ENCODE data around the gene CCDC85B. TPM values are rescaled to one million over a fixed set of nuclear protein-coding genes. Genes with fewer than 3 reads are reported as not detected.
A peak's percentile ranks its signal among the peaks of the same experiment; 100 is the strongest.

CCDC85B gene
- total RNA-seq, 1 donor from 2014 or later = 20.5 TPM

DNA sequence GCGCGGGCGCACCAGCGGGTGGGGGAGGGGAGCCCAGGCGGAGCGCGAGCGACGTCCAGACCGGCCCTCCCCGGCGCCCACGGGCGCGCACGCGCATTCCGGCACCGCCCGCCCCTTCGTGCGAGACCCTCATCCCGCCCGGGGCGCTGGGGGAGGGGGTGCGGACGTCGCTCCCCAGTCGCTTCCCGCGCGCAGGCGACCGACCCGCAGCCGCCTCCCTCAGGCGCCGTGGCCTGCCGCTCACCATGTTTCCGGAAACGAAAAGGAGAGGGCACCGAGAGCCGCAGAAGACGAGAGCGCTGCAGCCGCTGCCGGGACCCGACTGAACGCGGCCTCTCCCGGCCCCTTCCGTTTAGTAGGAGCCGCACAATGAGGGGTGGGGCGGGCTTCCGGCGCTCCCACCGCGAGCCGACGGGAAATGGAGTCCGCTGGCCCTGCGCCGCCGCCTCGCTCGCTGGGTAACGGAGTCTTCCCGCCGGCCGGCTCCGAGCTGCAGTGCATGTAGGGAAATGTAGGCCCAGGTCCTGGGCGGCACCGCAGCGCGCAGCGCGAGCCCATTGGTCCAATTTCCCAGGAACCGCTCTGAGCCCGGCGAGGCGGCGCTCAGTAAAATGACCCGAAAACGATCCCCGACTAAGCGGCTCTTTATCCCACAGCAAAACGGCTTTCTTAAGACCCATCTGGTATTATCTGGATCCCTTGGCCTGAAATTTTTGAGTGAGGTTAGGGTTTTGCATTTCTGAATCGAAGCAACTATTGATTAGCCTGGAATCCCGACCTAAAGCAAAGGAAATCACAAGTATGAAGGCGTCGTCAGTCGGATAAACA is 32.4 kb upstream of the CCDC85B start, which contains the start of gene CFL1:
TSS of gene CFL1 (minus strand) at position 328 of the 828 bp plus-strand sequence. CDS start at position 247, 81 bp downstream.
- DNase-seq (ENCODE audit: low spot score) = peak; percentile 98

DNA sequence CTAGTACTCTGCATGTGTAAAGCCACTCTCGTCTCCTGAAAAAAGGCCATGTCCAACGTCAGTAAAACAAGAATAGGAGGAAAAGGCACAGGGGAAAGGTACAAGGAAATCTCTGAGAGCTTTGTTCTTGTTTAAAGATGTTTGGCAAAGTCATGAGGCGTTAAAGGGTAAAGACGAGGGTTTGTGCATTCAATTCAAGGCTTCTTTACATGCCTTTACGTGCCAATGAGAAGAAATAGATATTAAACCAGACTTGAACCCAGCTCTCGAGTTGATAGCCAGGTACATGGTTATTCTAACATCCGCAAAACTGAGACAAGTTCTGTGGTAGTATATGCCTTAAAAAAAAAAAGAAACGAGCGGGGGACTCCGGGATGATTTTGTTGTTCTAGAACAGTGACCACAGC is 31.8 kb upstream of the CCDC85B start:
- no peak for DNase-seq (ENCODE audit: low spot score)

DNA sequence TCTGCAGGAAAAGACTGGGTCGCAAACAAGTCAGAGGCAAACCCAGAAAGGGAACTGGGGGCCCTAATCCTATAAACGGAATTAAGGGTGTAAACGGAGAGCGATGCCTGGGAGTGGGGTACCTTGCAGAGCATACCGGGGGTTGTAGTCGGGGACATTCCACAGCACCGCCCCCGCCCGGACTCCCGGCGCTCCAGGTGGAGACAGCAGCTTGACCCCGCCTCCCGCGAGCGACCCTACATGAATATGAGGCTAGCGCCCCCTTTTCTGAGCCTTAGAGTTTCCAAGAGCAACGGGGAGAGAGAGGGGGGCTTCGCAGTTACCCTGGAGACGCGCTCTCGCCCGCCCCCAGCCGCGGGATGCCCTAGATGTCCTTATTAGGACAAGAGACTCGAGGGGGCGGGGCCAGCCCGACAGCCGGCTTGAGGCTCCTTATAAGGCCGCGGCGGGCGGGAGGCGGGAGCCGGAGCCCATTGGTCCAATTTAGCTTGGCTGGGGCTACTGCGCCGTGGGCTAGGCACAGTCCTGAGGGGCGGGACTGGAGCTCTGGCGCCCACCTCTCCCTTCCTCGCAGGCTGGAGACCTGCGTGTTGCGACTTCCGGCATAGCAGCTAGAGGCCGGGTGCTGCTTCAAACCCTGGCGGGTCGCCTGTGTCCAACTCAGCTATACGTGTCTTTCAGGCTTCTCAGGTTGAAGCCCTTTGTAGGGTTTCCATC is 31.2 kb upstream of the CCDC85B start:
- DNase-seq (ENCODE audit: low spot score) = peak; percentile 99

DNA sequence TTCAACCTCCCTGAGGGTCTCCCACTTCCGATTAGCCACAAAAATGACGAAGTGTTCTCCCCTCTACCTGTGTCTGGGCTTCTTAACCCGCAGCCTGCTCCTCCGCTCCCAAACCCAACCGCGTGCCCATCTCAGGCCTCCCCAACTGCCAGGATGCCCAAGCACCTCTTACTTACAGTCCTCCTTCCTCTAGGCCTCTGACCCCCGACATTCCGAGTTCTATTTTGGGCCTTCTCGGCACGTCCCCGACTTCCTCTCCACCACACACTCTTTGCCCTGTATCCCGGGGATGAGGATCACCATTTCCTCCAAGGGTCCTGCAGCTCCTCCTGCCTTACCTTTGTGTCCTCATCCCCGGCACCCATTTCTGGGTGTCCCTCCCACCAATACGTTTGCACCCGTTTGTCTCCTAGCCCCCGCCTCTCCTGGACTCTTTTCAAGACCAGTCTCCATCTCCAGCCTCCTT is 30.6 kb upstream of the CCDC85B start:
- DNase-seq (ENCODE audit: low spot score) = no peak

DNA sequence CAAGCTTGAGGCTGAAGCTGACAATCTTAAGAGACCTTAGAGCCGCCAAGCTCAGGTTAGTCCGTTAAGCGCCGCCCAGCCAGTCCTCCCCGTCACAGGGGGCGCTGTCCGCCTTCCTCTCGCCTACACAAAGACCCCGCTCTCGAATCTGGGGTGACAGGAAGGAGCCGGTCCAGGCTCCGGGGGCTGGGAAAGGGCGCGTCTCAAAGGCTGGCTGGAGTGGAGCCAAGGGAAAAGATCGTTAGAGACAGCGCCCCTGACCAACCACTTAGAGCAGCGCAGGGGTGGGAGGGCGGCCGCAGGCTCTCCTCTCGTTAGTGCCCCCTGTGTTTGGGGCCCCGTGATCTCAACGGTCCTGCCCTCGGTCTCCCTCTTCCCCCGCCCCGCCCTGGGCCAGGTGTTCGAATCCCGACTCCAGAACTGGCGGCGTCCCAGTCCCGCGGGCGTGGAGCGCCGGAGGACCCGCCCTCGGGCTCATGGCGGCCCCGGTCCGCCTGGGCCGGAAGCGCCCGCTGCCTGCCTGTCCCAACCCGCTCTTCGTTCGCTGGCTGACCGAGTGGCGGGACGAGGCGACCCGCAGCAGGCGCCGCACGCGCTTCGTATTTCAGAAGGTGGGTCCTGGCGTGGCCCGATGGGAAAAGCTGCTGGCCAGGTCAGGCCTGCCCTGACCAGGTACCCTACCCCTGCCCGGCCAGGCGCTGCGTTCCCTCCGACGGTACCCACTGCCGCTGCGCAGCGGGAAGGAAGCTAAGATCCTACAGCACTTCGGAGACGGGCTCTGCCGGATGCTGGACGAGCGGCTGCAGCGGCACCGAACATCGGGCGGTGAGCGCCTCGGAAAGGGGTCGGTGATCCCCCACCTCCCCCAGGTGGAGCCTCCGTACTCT is 30.0 kb upstream of the CCDC85B start, which contains the start of gene MUS81:
TSS of gene MUS81 (plus strand) at position 156 of the 887 bp plus-strand sequence. CDS start at position 477, 321 bp downstream.
- DNase-seq (ENCODE audit: low spot score) = peak; percentile 99

DNA sequence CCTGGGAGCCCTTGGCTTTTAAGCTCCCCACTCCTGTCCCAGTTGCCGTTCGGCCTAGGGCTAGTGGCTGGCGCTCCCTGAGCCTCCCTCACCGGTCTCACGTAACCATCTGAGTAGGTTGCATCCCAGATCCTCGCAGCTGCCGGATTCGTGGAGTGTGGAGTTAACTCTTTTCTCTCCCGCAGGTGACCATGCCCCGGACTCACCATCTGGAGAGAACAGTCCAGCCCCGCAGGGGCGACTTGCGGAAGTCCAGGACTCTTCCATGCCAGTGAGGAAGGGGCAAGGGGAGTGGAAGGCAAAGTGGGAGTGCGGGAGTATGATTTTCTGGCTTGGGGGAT is 29.3 kb upstream of the CCDC85B start:
- no peak for DNase-seq (ENCODE audit: low spot score)

DNA sequence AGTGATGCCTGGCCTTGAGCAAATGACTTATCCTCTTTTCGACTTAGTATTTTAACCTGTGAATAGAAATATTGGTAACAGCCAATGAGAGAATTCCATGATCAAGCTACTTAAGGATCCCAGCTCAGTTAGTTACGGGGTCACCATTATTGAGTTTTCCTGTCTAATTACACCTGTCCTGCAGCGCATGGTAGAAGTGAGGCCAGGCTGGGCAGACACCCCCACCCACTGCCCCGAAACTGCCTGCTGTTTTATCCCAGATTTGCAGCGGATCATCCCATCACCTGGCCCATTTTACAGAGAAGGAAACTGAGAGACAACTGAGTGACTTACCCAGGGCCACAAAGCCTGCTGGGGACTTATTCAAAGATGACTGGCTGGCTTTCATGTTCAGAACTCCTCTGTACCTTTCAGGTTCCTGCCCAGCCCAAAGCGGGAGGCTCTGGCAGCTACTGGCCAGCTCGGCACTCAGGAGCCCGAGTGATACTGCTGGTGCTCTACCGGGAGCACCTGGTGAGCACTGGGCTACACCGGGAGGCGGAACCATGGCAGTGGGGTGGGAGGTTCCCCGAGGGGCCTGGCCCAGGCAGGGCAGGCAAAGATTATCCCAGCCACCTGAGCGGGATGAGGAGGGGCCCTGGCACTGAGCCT is 28.8 kb upstream of the CCDC85B start:
- DNase-seq (ENCODE audit: low spot score) = no peak

DNA sequence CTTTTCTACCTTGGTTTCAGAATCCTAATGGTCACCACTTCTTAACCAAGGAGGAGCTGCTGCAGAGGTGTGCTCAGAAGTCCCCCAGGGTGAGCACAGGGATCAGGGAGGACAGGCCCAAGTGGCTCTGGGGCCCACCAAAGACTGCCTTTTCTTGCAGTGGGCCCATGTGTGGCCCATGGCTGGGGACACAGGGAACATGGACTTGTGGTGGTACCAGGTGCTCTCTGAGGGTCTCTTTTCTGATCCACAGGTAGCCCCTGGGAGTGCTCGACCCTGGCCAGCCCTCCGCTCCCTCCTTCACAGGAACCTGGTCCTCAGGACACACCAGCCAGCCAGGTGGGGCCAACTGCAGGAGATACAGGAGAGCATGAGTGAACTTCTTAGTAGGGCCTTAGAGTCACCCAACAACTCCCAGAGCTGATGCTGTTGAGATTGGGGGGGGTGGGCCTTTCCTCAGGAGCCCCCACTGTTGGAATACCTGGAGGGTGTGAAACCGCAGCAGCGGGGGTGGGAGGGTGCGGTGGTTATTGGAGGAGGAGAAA is 28.2 kb upstream of the CCDC85B start:
- no peak for DNase-seq (ENCODE audit: low spot score)

DNA sequence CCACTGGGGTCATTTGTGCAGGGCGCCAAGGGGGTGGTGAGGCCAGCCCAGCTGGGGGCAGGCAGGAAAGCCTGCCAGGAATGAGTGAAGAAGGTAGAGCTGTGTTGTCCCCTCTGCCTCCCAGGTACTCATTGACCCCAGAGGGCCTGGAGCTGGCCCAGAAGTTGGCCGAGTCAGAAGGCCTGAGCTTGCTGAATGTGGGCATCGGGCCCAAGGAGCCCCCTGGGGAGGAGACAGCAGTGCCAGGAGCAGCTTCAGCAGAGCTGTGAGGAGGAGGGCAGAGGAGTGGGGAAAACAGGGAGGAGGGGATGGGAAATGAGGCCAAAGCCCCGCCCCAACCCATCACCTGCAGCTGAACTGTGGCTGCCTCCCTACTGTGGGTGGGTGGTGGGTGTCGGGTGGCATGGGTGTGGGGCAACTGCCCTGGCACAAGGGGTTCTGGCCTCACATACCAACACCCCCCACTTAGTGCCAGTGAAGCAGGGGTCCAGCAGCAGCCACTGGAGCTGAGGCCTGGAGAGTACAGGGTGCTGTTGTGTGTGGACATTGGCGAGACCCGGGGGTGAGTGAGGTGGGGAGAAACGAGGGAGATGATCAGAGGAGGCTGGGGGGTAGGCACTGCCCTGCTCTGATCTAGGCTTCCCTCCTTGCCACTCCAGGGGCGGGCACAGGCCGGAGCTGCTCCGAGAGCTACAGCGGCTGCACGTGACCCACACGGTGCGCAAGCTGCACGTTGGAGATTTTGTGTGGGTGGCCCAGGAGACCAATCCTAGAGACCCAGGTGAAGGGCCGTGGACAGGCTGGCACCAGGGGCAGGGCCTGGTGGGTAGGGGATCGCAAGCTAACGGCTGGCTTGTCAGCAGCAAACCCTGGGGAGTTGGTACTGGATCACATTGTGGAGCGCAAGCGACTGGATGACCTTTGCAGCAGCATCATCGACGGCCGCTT is 27.3 kb upstream of the CCDC85B start:
- no peak for DNase-seq (ENCODE audit: low spot score)

DNA sequence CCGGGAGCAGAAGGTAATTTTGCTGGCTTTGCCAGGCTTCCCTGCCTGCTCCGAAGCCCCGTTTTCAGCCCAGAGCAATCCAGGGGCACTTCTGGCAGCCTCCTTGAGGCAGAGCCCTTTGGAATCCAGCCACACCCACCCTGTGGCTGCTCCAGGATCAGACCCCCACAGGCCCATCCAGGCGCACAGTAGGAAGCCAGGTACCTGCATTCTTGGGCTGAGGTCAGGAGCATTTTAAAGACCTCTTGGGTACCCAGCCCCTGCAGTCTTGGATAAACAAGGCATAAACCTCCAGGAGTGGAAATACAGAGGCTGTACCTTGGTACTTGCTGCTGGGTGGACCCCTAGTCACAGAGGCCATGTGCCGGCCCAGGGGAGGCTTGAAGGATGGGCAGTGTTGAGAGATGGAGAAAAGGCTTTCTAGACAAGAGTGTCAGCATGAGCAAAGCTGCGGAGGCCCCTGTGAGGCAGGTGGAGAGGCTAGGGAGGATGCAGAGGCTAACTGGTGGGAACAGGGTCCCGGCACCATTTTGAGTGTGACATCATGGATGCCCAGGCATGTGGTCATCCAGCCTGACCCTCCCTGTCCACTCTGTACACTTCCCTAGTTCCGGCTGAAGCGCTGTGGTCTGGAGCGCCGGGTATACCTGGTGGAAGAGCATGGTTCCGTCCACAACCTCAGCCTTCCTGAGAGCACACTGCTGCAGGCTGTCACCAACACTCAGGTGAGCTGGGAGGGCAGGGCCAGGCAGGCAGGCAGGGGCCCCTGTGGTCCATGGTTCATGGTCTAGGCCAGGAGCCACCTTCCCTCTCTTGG is 26.4 kb upstream of the CCDC85B start:
- no peak for DNase-seq (ENCODE audit: low spot score)

DNA sequence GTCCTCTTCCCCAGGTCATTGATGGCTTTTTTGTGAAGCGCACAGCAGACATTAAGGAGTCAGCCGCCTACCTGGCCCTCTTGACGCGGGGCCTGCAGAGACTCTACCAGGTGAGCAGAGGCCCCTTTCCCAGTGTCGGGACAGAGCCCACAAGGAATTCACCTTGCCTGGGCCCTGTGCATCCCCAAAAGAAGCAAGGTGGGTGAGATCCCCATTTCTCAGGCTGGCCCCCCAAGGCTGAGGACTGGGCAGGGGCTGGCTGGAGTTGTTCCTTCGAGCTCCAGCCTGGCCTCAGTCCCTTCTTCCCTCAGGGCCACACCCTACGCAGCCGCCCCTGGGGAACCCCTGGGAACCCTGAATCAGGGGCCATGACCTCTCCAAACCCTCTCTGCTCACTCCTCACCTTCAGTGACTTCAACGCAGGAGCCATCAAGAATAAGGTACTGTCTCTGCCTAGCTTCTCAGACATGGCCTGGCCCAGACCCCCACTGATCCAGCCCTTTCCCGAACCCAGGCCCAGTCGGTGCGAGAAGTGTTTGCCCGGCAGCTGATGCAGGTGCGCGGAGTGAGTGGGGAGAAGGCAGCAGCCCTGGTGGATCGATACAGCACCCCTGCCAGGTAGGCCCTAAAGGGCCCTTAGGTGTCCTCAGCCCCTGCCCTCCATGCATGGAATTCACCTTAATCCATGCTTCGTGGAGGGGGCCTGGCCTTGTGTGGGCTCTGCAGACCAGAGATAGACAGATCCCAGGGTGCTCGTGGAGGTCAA is 25.6 kb upstream of the CCDC85B start:
- DNase-seq (ENCODE audit: low spot score) = no peak

DNA sequence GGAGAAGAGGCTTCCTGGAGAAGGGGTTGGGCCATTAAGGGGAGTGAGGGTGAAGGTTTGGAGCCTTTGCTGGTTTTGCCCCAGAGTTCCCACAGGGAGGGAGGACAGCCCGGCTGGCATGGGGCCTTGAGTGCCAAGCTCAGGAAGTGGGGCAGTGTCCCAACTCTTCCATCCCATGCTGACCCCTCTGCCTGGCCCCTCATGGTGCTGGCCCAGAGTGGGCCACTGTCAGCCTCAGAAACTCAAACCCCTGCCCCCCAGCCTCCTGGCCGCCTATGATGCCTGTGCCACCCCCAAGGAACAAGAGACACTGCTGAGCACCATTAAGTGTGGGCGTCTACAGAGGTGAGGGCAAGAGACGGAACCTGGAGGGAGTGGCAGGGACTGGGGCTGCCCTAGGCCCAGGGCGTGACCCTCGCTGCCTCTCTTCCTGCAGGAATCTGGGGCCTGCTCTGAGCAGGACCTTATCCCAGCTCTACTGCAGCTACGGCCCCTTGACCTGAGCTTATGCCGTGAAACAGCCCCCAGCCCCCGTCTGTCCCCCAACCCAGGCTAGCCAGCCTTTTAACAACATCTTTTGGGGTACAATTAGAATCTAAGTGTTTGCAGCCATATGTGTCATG is 24.8 kb upstream of the CCDC85B start:
- DNase-seq (ENCODE audit: low spot score) = no peak

DNA sequence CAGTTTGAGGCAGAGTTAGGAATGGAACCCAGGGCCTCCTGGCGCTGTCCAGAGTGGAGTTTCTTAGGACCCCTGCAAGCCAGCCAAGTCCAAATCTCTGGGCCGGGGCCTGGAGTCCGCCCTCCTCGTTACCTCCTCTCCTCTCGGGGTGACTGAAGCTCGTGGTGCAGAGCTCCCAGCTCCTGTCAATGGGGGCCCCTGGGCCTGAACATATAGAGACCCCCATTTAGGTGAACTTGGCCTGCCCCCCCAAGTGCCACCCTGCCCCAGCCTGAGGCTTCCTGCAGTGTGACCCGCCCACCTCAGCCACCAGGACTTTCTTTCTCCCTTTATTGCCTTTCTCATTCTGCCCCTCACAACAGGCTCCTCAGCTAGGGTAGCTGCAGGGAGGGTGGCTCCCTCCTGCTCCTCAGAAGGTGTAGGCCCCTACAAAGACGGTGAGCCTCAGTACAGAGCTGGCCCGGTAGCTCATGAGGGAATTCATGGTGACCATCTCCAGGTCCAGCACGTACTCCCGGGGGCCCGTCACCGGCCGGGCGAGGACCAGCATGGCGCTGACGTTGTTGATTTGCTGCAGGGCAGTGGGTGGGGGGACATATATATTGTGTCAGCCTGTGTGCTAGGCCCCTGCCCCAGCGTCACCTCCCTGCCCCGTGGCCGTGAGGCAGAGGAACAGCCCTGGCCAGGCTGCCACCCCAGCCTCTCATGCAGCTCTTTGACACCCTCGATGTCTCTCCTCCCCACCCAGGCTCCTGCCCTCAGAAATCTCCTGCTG is 23.8 kb upstream of the CCDC85B start:
- no peak for DNase-seq (ENCODE audit: low spot score)

DNA sequence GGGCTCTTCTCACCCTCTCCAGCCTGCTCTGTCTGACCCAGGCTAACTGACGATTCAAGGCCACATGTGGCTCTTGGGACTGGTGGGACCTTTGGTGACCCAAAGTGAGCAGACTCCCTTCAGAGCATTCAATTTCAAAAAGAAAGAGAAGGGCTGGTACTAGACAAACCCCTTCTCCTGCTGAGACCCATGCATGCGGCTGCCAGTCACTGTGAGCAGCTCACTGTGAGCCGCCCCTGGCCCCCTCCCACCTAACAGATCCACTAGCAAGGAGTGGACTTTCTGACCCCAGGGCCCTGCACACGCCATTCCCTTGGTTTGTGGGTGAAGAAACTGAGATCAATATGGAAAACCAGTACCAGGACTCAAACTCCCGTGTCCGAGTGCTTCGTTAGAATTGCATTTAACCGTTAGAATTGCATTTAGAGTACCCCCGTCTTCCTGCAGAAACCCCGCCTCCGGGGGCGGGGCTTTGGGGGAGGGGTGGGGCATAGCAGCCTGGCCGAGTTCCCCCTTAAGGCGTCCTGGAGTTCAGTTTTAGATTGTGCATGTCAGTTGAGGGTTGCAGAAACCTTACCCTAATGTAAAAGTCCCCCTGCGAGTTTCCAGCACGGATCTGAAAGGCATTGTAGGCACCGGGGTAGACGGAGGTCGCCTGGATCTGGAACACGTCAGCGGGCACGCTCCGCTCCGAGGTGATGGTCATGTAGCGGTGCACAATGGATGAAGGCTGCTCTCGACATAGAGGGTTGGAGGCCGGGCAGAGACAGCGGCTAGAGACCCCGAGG is 23.0 kb upstream of the CCDC85B start:
- no peak for DNase-seq (ENCODE audit: low spot score)

DNA sequence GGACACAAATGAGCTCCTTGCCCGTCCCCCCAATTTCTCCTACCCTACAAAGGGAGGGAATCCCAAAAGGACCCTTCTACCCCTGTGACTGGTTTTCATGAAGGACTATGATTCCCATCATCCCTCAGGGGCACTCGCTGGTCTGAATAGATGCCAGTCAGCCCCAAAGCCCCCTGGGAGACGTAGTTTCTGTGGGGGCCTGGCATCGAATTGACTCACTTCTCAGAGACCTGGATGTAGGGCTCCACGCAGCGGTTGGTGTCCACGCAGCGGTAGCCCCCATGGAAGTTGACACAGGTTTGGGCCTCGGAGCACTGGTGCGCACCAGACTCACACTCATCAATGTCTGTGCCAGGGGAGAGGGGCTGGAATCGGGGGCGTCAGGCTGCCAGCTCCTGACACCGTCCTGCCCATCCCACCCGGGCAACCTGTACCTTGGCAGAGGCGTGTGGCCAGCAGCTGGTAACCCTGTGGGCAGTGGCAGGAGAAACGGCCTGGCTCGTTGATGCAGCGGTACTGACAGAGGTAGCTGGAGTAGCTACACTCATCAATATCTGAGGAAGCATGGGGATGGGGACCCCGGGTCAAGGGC is 22.3 kb upstream of the CCDC85B start:
- DNase-seq (ENCODE audit: low spot score) = no peak

DNA sequence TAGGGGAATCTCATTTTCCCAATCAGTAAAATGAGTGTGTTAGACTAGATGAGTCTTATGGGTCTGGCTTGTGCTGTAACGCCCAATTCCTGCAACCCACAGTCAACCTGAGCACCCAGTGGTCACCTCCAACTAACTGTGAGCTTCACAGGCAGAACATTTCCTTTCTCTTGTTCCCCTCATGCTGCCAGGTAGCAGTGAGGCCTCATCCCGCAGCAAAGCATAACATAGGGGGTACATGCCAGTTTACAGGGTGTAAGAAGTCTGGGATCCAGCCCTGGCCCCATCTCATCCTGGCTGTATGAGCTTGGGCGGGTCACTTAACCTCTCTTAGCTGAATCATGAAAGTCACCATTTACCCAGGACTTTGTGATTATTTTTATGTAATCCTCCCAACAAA is 21.6 kb upstream of the CCDC85B start:
- DNase-seq (ENCODE audit: low spot score) = no peak

Data from ureter (tissue), 1 donor.